Muscle of arm (tissue), 12 donors: ENCODE results near the gene TRNP1. TPM values are rescaled to one million over a fixed set of nuclear protein-coding genes. Genes with fewer than 3 reads are reported as not detected.
"Not testable (repeated sequence)": the region's sequence is repeated elsewhere in the genome, so short reads cannot be mapped to it uniquely, and the experiment has no call there.

Experiments used
- DNase-seq: peaks from one replicate; pipeline ENCODE4 v3.0.0-alpha.2; 2013
- polyA plus RNA-seq, 12 donors: library from polyadenylated mRNA; unstranded; fragments of 120-200 nt; gene quantifications; one replicate each; pipeline ENCODE4 v1.2.1, GENCODE V29; 2013; ENCODE audit not compliant: insufficient read length in 12 of 12

The TRNP1 gene
- polyA plus RNA-seq, 12 donors, result 0.62 to 5.3 (median 1.6) TPM; not detected in 2

- no peak for DNase-seq
Observed at GRCh38 chr1:26971590-26971989, 21.9 kb upstream of the TRNP1 start.

GRCh38 chr1:26972390-26972789 lies 21.1 kb upstream of the TRNP1 start:
- DNase-seq, result no peak

- no peak for DNase-seq
Observed at GRCh38 chr1:26972821-26973220, 20.7 kb upstream of the TRNP1 start.

GRCh38 chr1:26976621-26977510 lies 16.6 kb upstream of the TRNP1 start:
- no peak for DNase-seq

GRCh38 chr1:26978901-26979300 lies 14.6 kb upstream of the TRNP1 start:
- no peak for DNase-seq

- DNase-seq, result no peak
Observed at GRCh38 chr1:26981146-26981846, 12.2 kb upstream of the TRNP1 start.

- no peak for DNase-seq
Observed at GRCh38 chr1:26983863-26984262, 9.6 kb upstream of the TRNP1 start.

- DNase-seq, result no peak
Observed at GRCh38 chr1:26984291-26984690, 9.2 kb upstream of the TRNP1 start.

- DNase-seq, result no peak
Observed at GRCh38 chr1:26986658-26987057, 6.8 kb upstream of the TRNP1 start.

- not testable (repeated sequence) for DNase-seq
Observed at GRCh38 chr1:26989403-26990109, 3.9 kb upstream of the TRNP1 start.

GRCh38 chr1:26991310-26992116 lies 2.0 kb upstream of the TRNP1 start:
- no peak for DNase-seq

GRCh38 chr1:26994020-26994786 lies 711 bp downstream of the TRNP1 start:
- no peak for DNase-seq

GRCh38 chr1:26994787-26995517 lies 1.5 kb downstream of the TRNP1 start:
- DNase-seq, result no peak

- no peak for DNase-seq
Observed at GRCh38 chr1:26996024-26996423, 2.5 kb downstream of the TRNP1 start.

- no peak for DNase-seq
Observed at GRCh38 chr1:26996665-26997064, 3.2 kb downstream of the TRNP1 start.

- no peak for DNase-seq
Observed at GRCh38 chr1:26998429-26999300, 5.2 kb downstream of the TRNP1 start.

GRCh38 chr1:26999440-26999987 lies 6.0 kb downstream of the TRNP1 start:
- DNase-seq, result no peak

GRCh38 chr1:27000090-27000816 lies 6.8 kb downstream of the TRNP1 start:
- DNase-seq, result no peak
